H9 (cell line): ENCODE measurements around the gene MYL1. TPM values are rescaled to one million over a fixed set of nuclear protein-coding genes. Genes with fewer than 3 reads are reported as not detected.

Experiments
- DNase-seq: peaks from one replicate; pipeline ENCODE4 v3.0.0-alpha.2; 2017
- H2AFZ ChIP-seq: one replicate; pipeline ENCODE4 v1.6.1; 2013; ENCODE audit warnings: mild to moderate bottlenecking, low read length, control low read depth, moderate library complexity
- H2AK5ac ChIP-seq: 2 replicates; pipeline ENCODE4 v1.6.1; 2013; ENCODE audit warnings: low read length, control low read depth, mixed read lengths; ENCODE audit not compliant: insufficient read length
- H2BK120ac ChIP-seq: one replicate; pipeline ENCODE4 v1.6.1; 2013; ENCODE audit warnings: low read depth, mild to moderate bottlenecking, low read length, control low read depth, inconsistent platforms; ENCODE audit not compliant: poor library complexity, severe bottlenecking
- H2BK12ac ChIP-seq: 2 replicates; pipeline ENCODE4 v1.6.1; 2013; ENCODE audit warnings: low read length, control low read depth, mixed read lengths, low read depth; ENCODE audit not compliant: insufficient read length
- H2BK15ac ChIP-seq: 2 replicates; pipeline ENCODE4 v1.6.1; 2013; ENCODE audit warnings: low read depth, low read length, control low read depth
- H2BK20ac ChIP-seq: one replicate; pipeline ENCODE4 v1.6.1; 2013; ENCODE audit warnings: low read depth, mild to moderate bottlenecking, low read length, control low read depth, inconsistent platforms; ENCODE audit not compliant: poor library complexity, severe bottlenecking
- H2BK5ac ChIP-seq: 2 replicates; pipeline ENCODE4 v1.6.1; 2013; ENCODE audit warnings: low read length, control low read depth, mixed read lengths; ENCODE audit not compliant: insufficient read length
- H3K14ac ChIP-seq: 2 replicates; pipeline ENCODE4 v1.6.1; 2013; ENCODE audit warnings: low read length, control low read depth; ENCODE audit not compliant: insufficient read depth
- H3K18ac ChIP-seq: 2 replicates; pipeline ENCODE4 v1.6.1; 2013; ENCODE audit warnings: low read depth, mild to moderate bottlenecking, mixed read lengths, low read length, control low read depth; ENCODE audit not compliant: insufficient read length
- H3K23ac ChIP-seq: 2 replicates; pipeline ENCODE4 v1.6.1; 2013; ENCODE audit warnings: low read length, control low read depth, mixed read lengths, low read depth; ENCODE audit not compliant: insufficient read length
- H3K23me2 ChIP-seq: 2 replicates; pipeline ENCODE4 v1.6.1; 2013; ENCODE audit warnings: low read depth, mild to moderate bottlenecking, mixed read lengths, low read length, control low read depth; ENCODE audit not compliant: insufficient read length, poor library complexity, severe bottlenecking
- H3K27ac ChIP-seq: 2 replicates; pipeline ENCODE4 v1.5.1; 2013; ENCODE audit warnings: low read length, control low read depth, mixed read lengths, low read depth; ENCODE audit not compliant: insufficient read length
- H3K27me3 ChIP-seq: 2 replicates; pipeline ENCODE4 v1.6.1; 2013; ENCODE audit warnings: low read length, control low read depth, inconsistent platforms; ENCODE audit not compliant: insufficient read depth
- H3K4ac ChIP-seq: 2 replicates; pipeline ENCODE4 v1.6.1; 2013; ENCODE audit warnings: low read depth, mild to moderate bottlenecking, control low read depth, inconsistent platforms, low read length, moderate library complexity
- H3K4me1 ChIP-seq: 2 replicates; pipeline ENCODE4 v1.6.1; 2013; ENCODE audit warnings: low read length, control low read depth, inconsistent platforms; ENCODE audit not compliant: insufficient read depth
- H3K4me2 ChIP-seq: 2 replicates; pipeline ENCODE4 v1.6.1; 2013; ENCODE audit warnings: low read length, control low read depth, mixed read lengths; ENCODE audit not compliant: insufficient read length, insufficient read depth
- H3K56ac ChIP-seq: 2 replicates; pipeline ENCODE4 v1.6.1; 2013; ENCODE audit warnings: low read depth, mild to moderate bottlenecking, mixed read lengths, low read length, control low read depth; ENCODE audit not compliant: insufficient read length
- H3K79me1 ChIP-seq: 2 replicates; pipeline ENCODE4 v1.6.1; 2013; ENCODE audit warnings: low read depth, mild to moderate bottlenecking, moderate library complexity, low read length, control low read depth, inconsistent platforms; ENCODE audit not compliant: insufficient read depth, poor library complexity, severe bottlenecking
- H3K79me2 ChIP-seq: 2 replicates; pipeline ENCODE4 v1.6.1; 2013; ENCODE audit warnings: low read length, control low read depth, inconsistent platforms; ENCODE audit not compliant: insufficient read depth
- H3K9ac ChIP-seq: 2 replicates; pipeline ENCODE4 v1.6.1; 2013; ENCODE audit warnings: low read length, control low read depth, mixed read lengths; ENCODE audit not compliant: insufficient read length; ENCODE audit errors: extremely low read depth
- H3K9me3 ChIP-seq: one replicate; pipeline ENCODE4 v1.6.1; 2013; ENCODE audit warnings: low read depth, low read length, inconsistent platforms; ENCODE audit not compliant: control insufficient read depth
- H3T11ph ChIP-seq: one replicate; pipeline ENCODE4 v1.6.1; 2013; ENCODE audit warnings: mild to moderate bottlenecking, low read length, control low read depth, inconsistent platforms
- H4K20me1 ChIP-seq: one replicate; pipeline ENCODE4 v1.6.1; 2013; ENCODE audit not compliant: control insufficient read depth, insufficient read length, insufficient read depth
- H4K5ac ChIP-seq: 2 replicates; pipeline ENCODE4 v1.6.1; 2013; ENCODE audit warnings: low read depth, mild to moderate bottlenecking, mixed read lengths, low read length, control low read depth; ENCODE audit not compliant: insufficient read length
- H4K8ac ChIP-seq: replicated peaks from 2 replicates; pipeline ENCODE4 v1.6.1; 2013; ENCODE audit warnings: low read length, control low read depth, mixed read lengths, low read depth; ENCODE audit not compliant: insufficient read length
- H4K91ac ChIP-seq: 2 replicates; pipeline ENCODE4 v1.6.1; 2013; ENCODE audit warnings: low read depth, mild to moderate bottlenecking, moderate library complexity, mixed read lengths, low read length, control low read depth; ENCODE audit not compliant: insufficient read length
- H3K27ac Mint-ChIP-seq, 3 experiments: 2 replicates in 2 of 3; 3 replicates in 1 of 3; pipeline ENCODE4 v1.8.0; 2020 to 2021; ENCODE audit warnings: mixed read lengths in 3 of 3, mild to moderate bottlenecking in 1 of 3, moderate library complexity in 1 of 3
- H3K27me3 Mint-ChIP-seq: 2 replicates; pipeline ENCODE4 v1.8.0; 2021; ENCODE audit warnings: low read depth, mild to moderate bottlenecking, moderate library complexity, mixed read lengths
- H3K36me3 Mint-ChIP-seq, 3 experiments: 2 replicates in 2 of 3; 3 replicates in 1 of 3; pipeline ENCODE4 v1.8.0; 2020 to 2021; ENCODE audit warnings: low read depth in 3 of 3, mixed read lengths in 3 of 3; ENCODE audit not compliant: insufficient read depth in 1 of 3
- H3K4me1 Mint-ChIP-seq, 2 experiments: 2 replicates each; pipeline ENCODE4 v1.8.0; 2020; ENCODE audit warnings: mixed read lengths in 2 of 2
- H3K4me3 Mint-ChIP-seq, 2 experiments: 2 replicates in 1 of 2; 3 replicates in 1 of 2; pipeline ENCODE4 v1.8.0; 2020 to 2021; ENCODE audit warnings: mild to moderate bottlenecking in 2 of 2, mixed read lengths in 2 of 2, moderate library complexity in 1 of 2
- H3K9me3 Mint-ChIP-seq, 2 experiments: 2 replicates in 1 of 2; 3 replicates in 1 of 2; pipeline ENCODE4 v1.8.0; 2020; ENCODE audit warnings: mild to moderate bottlenecking in 2 of 2, mixed read lengths in 2 of 2, moderate library complexity in 1 of 2
- CTCF ChIP-seq: fragments of 200-600 bp; sonication (generic); conservative IDR thresholded peaks from 3 replicates; pipeline ENCODE4 v1.8.0; 2021; ENCODE audit warnings: antibody characterized with exemption, mild to moderate bottlenecking
- WGBS: extraction: QIAGEN DNeasy Blood & Tissue Kit; methylation state at CpG from one replicate; pipeline ENCODE4 v1.1.7; 2013; ENCODE audit warnings: missing lambda C conversion rate, low lambda C conversion rate, mixed read lengths; ENCODE audit not compliant: insufficient read length; ENCODE audit errors: extremely low coverage; 5-methylcytosine and 5-hydroxymethylcytosine counted together
- total RNA-seq: library from RNA; stranded (reverse); gene quantifications from 2 replicates; pipeline ENCODE4 v1.2.1, GENCODE V29; 2021

The MYL1 gene
- total RNA-seq, 1 experiment from 2014 or later: not detected

GRCh38 chr2:210264282-210264681 lies 50.7 kb downstream of the MYL1 start:
- no peaks in the 10 kb centered on the region; the same call in none of the 2 replicates for H3K27me3 Mint-ChIP-seq

More at GRCh38 chr2:210264282-210264681, 50.7 kb downstream of the MYL1 start:
- no peaks in the 10 kb centered on the region for H4K20me1 ChIP-seq
- no peak overlapping the region for H3K4me3 Mint-ChIP-seq
- H2AK5ac ChIP-seq: no peak overlapping the region
- H2BK12ac ChIP-seq: no peak overlapping the region
- no peak overlapping the region for H3K4me2 ChIP-seq
- no peak for DNase-seq
- TF ChIP-seq CTCF: no peak
- no CpG with 5 or more reads among the region's 1 CpG for WGBS
- H2BK5ac ChIP-seq: no peak overlapping the region
- no peak overlapping the region for H3K18ac ChIP-seq
- H3K23ac ChIP-seq: no peak overlapping the region
- no peak overlapping the region for H3K56ac ChIP-seq
- no peak overlapping the region for H2AFZ ChIP-seq
- H2BK15ac ChIP-seq: no peak overlapping the region
- H3T11ph ChIP-seq: no peak overlapping the region
- no peak overlapping the region for H4K5ac ChIP-seq
- H3K36me3 Mint-ChIP-seq: no peaks in the 10 kb centered on the region
- no peak overlapping the region for H2BK20ac ChIP-seq
- H3K27ac ChIP-seq: no peak overlapping the region
- H3K4me1 ChIP-seq: no peaks in the 10 kb centered on the region
- H3K9ac ChIP-seq: no peak overlapping the region
- no peaks in the 10 kb centered on the region for H3K79me2 ChIP-seq
- H3K79me1 ChIP-seq: no peaks in the 10 kb centered on the region
- no peak overlapping the region for H3K14ac ChIP-seq
- no peak overlapping the region for H4K8ac ChIP-seq
- H3K4ac ChIP-seq: no peak overlapping the region
- no peak overlapping the region; a peak in 1 of 7 replicates for H3K27ac Mint-ChIP-seq
- no peaks in the 10 kb centered on the region for H3K23me2 ChIP-seq
- H3K9me3 Mint-ChIP-seq: no peaks in the 10 kb centered on the region; a peak in 1 of 5 replicates
- H4K91ac ChIP-seq: no peak overlapping the region
- H3K9me3 ChIP-seq: no peaks in the 10 kb centered on the region
- H3K4me1 Mint-ChIP-seq: no peaks in the 10 kb centered on the region
- H2BK120ac ChIP-seq: no peak overlapping the region
- H3K27me3 ChIP-seq: no peaks in the 10 kb centered on the region
